SK-N-SH treated with all-trans-retinoic acid at 6 μM for 48 hours (cell line): ENCODE measurements around the gene PIGBOS1.
"Not testable (repeated sequence)": the region's sequence is repeated elsewhere in the genome, so short reads cannot be mapped to it uniquely, and the experiment has no call there.

Source experiments
- ATAC-seq: fragments of 200-7000 bp; cut with Tn5 transposase; 3 replicates; pipeline ENCODE4 v1.9.1; 2020; ENCODE audit warnings: mild to moderate bottlenecking, moderate library complexity
- ARNTL ChIP-seq: fragments of 450-650 bp; formaldehyde crosslinking; IDR thresholded peaks from 2 replicates; pipeline ENCODE4 v1.5.0; 2020; ENCODE audit warnings: low read depth, mild to moderate bottlenecking, moderate library complexity, borderline replicate concordance
- BACH2 ChIP-seq: fragments of 250-450 bp; sonication (Bioruptor Pico); IDR thresholded peaks from 2 replicates; pipeline ENCODE4 v1.9.0; 2021; ENCODE audit warnings: mild to moderate bottlenecking, borderline replicate concordance
- CREB5 ChIP-seq: fragments of 250-450 bp; sonication (Bioruptor Pico); IDR thresholded peaks from 2 replicates; pipeline ENCODE4 v1.5.1; 2020; ENCODE audit warnings: low read depth, mild to moderate bottlenecking, moderate library complexity
- CSDC2 ChIP-seq: fragments of 250-450 bp; sonication (Bioruptor Pico); IDR thresholded peaks from 2 replicates; pipeline ENCODE4 v1.5.0; 2020; ENCODE audit warnings: mild to moderate bottlenecking, moderate library complexity
- CSRNP3 ChIP-seq: fragments of 250-450 bp; sonication (Bioruptor Pico); IDR thresholded peaks from 2 replicates; pipeline ENCODE4 v1.5.1; 2021; ENCODE audit warnings: mild to moderate bottlenecking, moderate library complexity
- GLIS3 ChIP-seq: fragments of 250-450 bp; sonication (Bioruptor Pico); IDR thresholded peaks from 2 replicates; pipeline ENCODE4 v1.5.0; 2020; ENCODE audit warnings: mild to moderate bottlenecking, moderate library complexity
- ISL1 ChIP-seq: fragments of 250-450 bp; sonication (Bioruptor Pico); IDR thresholded peaks from 2 replicates; pipeline ENCODE4 v2.1.2; 2022; ENCODE audit warnings: mild to moderate bottlenecking, moderate library complexity
- OSR1 ChIP-seq: fragments of 250-450 bp; sonication (Bioruptor Pico); IDR thresholded peaks from 2 replicates; pipeline ENCODE4 v1.8.0; 2022; ENCODE audit warnings: moderate library complexity, mild to moderate bottlenecking, inconsistent platforms
- PATZ1 ChIP-seq: fragments of 250-450 bp; sonication (Bioruptor Pico); IDR thresholded peaks from 2 replicates; pipeline ENCODE4 v1.8.0; 2020; ENCODE audit warnings: mild to moderate bottlenecking, moderate library complexity, borderline replicate concordance
- POU6F1 ChIP-seq: fragments of 250-450 bp; sonication (Bioruptor Pico); IDR thresholded peaks from 2 replicates; pipeline ENCODE4 v1.8.0; 2021; ENCODE audit warnings: low read depth, mild to moderate bottlenecking, moderate library complexity, borderline replicate concordance
- RARB ChIP-seq: fragments of 250-450 bp; sonication (Bioruptor Pico); IDR thresholded peaks from 2 replicates; pipeline ENCODE4 v1.8.0; 2021; ENCODE audit warnings: mild to moderate bottlenecking, moderate library complexity
- SNAI2 ChIP-seq: fragments of 250-450 bp; sonication (Bioruptor Pico); IDR thresholded peaks from 2 replicates; pipeline ENCODE4 v1.5.0; 2020; ENCODE audit warnings: mild to moderate bottlenecking, moderate library complexity
- TCF4 ChIP-seq: fragments of 250-450 bp; sonication (Bioruptor Pico); IDR thresholded peaks from 2 replicates; pipeline ENCODE4 v1.8.0; 2021; ENCODE audit warnings: mild to moderate bottlenecking, moderate library complexity, borderline replicate concordance
- ZC3H10 ChIP-seq: fragments of 250-450 bp; sonication (Bioruptor Pico); IDR thresholded peaks from 2 replicates; pipeline ENCODE4 v1.5.1; 2021; ENCODE audit warnings: mild to moderate bottlenecking, moderate library complexity
- ZFP3 ChIP-seq: fragments of 250-450 bp; sonication (Bioruptor Pico); IDR thresholded peaks from 2 replicates; pipeline ENCODE4 v1.5.0; 2020; ENCODE audit warnings: mild to moderate bottlenecking, moderate library complexity
- ZFP30 ChIP-seq: fragments of 450-650 bp; formaldehyde crosslinking; IDR thresholded peaks from 2 replicates; pipeline ENCODE4 v1.5.0; 2022; ENCODE audit warnings: mild to moderate bottlenecking, moderate library complexity
- ZNF70 ChIP-seq: fragments of 450-650 bp; formaldehyde crosslinking; IDR thresholded peaks from 2 replicates; pipeline ENCODE4 v1.5.0; 2020; ENCODE audit warnings: mild to moderate bottlenecking, moderate library complexity

The PIGBOS1 gene

GRCh38 chr15:55319537-55320237 is 764 bp upstream of the PIGBOS1 start:
- TF ChIP-seq ZC3H10 (no peak), ARNTL (CRISPR knock-in tag) (no peak), GLIS3 (CRISPR knock-in tag) (no peak), SNAI2 (CRISPR knock-in tag) (no peak), TCF4 (no peak), CSDC2 (no peak), OSR1 (CRISPR knock-in tag) (no peak), ZFP3 (CRISPR knock-in tag) (no peak), ISL1 (CRISPR knock-in tag) (no peak), CSRNP3 (CRISPR knock-in tag) (no peak), ZFP30 (CRISPR knock-in tag) (no peak), ZNF70 (no peak), RARB (CRISPR knock-in tag) (no peak)
- no peak for ATAC-seq

- not testable (repeated sequence) for ATAC-seq
These were observed 16.1 kb downstream of the PIGBOS1 start for GRCh38 chr15:55302801-55303200.

GRCh38 chr15:55297315-55297714 is 21.6 kb downstream of the PIGBOS1 start:
- TF ChIP-seq POU6F1, result no peak
- ATAC-seq, result no peak

GRCh38 chr15:55290528-55291057 is 28.3 kb downstream of the PIGBOS1 start:
- no peak for TF ChIP-seq CREB5 (CRISPR knock-in tag)
- TF ChIP-seq ZFP3 (CRISPR knock-in tag), result no peak
- TF ChIP-seq, all 23 proteins: peak for 0
- ATAC-seq, result peak; percentile 96

GRCh38 chr15:55289746-55290527 is 29.0 kb downstream of the PIGBOS1 start, which contains the start of gene RAB27A:
TSS of gene RAB27A (minus strand) at chr15:55289813. CDS start at chr15:55234934, 54,879 bp downstream.
- peak; percentile 90 for ATAC-seq
- TF ChIP-seq PATZ1 (CRISPR knock-in tag), result peak; percentile 34; the same call in 1 of the 2 replicates
- TF ChIP-seq BACH2 (CRISPR knock-in tag), result no peak
